ENCODE data around the gene DIDO1. TPM values are rescaled to one million over a fixed set of nuclear protein-coding genes. Genes with fewer than 3 reads are reported as not detected.

The DIDO1 gene
- total RNA-seq, 1 experiment from 2014 or later: 85.9 TPM

DNA sequence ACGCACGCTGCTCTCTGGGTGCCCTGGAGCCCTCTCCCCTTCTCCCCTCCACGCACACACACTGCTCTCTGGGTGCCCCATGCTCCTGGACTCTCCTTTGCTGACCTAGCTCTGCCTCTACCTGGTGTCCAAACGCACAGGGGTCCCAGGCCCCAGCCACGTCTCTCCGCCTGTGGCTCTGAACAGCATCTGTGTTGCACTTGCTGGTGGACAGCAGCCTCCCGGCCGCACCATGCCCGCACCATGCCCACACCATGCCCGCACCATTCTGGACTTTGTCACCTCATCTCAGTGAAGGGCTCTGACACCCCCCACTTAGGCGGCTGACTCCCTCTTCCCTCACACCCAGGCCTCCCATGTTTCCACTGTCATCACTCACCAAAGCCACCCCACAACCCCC lies 86.5 kb downstream of the DIDO1 start:
- Histone ChIP-seq H4K5ac (ENCODE audit: insufficient read length, low read depth, low read length) (no peak overlapping the region), H4K20me1 (ENCODE audit: control insufficient read depth, insufficient read depth, insufficient read length) (no peaks in the 10 kb centered on the region), H3K4me2 (ENCODE audit: insufficient read depth, insufficient read length, low read length) (no peak overlapping the region), H3K79me2 (ENCODE audit: insufficient read depth, low read length) (no peaks in the 10 kb centered on the region), H3T11ph (ENCODE audit: low read length) (no peak overlapping the region), H3K4me1 (ENCODE audit: insufficient read depth, low read length) (no peaks in the 10 kb centered on the region), H2AFZ (ENCODE audit: low read length) (no peak overlapping the region), H4K8ac (replicated peaks; ENCODE audit: insufficient read length, low read depth, low read length) (no peak overlapping the region), H3K79me1 (ENCODE audit: insufficient read depth, low read depth, low read length, poor library complexity, severe bottlenecking) (no peaks in the 10 kb centered on the region), H2BK12ac (ENCODE audit: insufficient read length, low read depth, low read length) (no peak overlapping the region), H3K18ac (ENCODE audit: insufficient read length, low read depth, low read length) (no peak overlapping the region), H2BK120ac (ENCODE audit: low read depth, low read length, poor library complexity, severe bottlenecking) (no peak overlapping the region), H3K27me3 (ENCODE audit: insufficient read depth, low read length) (no peaks in the 10 kb centered on the region), H2BK20ac (ENCODE audit: low read depth, low read length, poor library complexity, severe bottlenecking) (no peak overlapping the region), H2BK5ac (ENCODE audit: insufficient read length, low read length) (no peak overlapping the region), H3K9ac (ENCODE audit: extremely low read depth, insufficient read length, low read length) (no peak overlapping the region), H3K23me2 (ENCODE audit: insufficient read length, low read depth, low read length, poor library complexity, severe bottlenecking) (no peaks in the 10 kb centered on the region), H3K14ac (ENCODE audit: insufficient read depth, low read length) (no peak overlapping the region; the same call in 1 of the 2 replicates), H3K23ac (ENCODE audit: insufficient read length, low read depth, low read length) (no peak overlapping the region), H3K9me3 (ENCODE audit: control insufficient read depth, low read depth, low read length) (no peaks in the 10 kb centered on the region), H2AK5ac (ENCODE audit: insufficient read length, low read length) (no peak overlapping the region), H3K27ac (ENCODE audit: insufficient read length, low read depth, low read length) (no peak overlapping the region), H3K56ac (ENCODE audit: insufficient read length, low read depth, low read length) (no peak overlapping the region), H3K4ac (ENCODE audit: low read depth, low read length) (no peak overlapping the region), H4K91ac (ENCODE audit: insufficient read length, low read depth, low read length) (no peak overlapping the region), H2BK15ac (ENCODE audit: low read depth, low read length) (no peak overlapping the region)
- no CpG with 5 or more reads among the region's 11 CpGs for WGBS (ENCODE audit: extremely low coverage, insufficient read length, low lambda C conversion rate)
- TF ChIP-seq, protein P1, sequence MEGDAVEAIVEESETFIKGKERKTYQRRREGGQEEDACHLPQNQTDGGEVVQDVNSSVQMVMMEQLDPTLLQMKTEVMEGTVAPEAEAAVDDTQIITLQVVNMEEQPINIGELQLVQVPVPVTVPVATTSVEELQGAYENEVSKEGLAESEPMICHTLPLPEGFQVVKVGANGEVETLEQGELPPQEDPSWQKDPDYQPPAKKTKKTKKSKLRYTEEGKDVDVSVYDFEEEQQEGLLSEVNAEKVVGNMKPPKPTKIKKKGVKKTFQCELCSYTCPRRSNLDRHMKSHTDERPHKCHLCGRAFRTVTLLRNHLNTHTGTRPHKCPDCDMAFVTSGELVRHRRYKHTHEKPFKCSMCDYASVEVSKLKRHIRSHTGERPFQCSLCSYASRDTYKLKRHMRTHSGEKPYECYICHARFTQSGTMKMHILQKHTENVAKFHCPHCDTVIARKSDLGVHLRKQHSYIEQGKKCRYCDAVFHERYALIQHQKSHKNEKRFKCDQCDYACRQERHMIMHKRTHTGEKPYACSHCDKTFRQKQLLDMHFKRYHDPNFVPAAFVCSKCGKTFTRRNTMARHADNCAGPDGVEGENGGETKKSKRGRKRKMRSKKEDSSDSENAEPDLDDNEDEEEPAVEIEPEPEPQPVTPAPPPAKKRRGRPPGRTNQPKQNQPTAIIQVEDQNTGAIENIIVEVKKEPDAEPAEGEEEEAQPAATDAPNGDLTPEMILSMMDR (conservative IDR thresholded peaks at IDR 0.05): no peak
- H3K4me1 Mint-ChIP-seq: peaks cover 10 to 27% of the 10 kb centered on the region in 2 experiments
- no peak overlapping the region for H3K4me3 Mint-ChIP-seq
- H3K27ac Mint-ChIP-seq: peak overlapping the region in 1 of 3 experiments; percentile 75; a peak in 3 of 7 replicates
- no peaks in the 10 kb centered on the region for H3K27me3 Mint-ChIP-seq (ENCODE audit: low read depth)
- H3K9me3 Mint-ChIP-seq: no peaks in the 10 kb centered on the region
- no peak for DNase-seq
- H3K36me3 Mint-ChIP-seq (ENCODE audit: insufficient read depth in 1 of 3, low read depth in 3 of 3): peaks cover 7 to 55% (median 52%) of the 10 kb centered on the region in 3 experiments; a peak in 6 of 7 replicates
